ENCODE results near the gene VSIG8.
A peak's percentile ranks its signal among the peaks of the same experiment; 100 is the strongest.

DNA sequence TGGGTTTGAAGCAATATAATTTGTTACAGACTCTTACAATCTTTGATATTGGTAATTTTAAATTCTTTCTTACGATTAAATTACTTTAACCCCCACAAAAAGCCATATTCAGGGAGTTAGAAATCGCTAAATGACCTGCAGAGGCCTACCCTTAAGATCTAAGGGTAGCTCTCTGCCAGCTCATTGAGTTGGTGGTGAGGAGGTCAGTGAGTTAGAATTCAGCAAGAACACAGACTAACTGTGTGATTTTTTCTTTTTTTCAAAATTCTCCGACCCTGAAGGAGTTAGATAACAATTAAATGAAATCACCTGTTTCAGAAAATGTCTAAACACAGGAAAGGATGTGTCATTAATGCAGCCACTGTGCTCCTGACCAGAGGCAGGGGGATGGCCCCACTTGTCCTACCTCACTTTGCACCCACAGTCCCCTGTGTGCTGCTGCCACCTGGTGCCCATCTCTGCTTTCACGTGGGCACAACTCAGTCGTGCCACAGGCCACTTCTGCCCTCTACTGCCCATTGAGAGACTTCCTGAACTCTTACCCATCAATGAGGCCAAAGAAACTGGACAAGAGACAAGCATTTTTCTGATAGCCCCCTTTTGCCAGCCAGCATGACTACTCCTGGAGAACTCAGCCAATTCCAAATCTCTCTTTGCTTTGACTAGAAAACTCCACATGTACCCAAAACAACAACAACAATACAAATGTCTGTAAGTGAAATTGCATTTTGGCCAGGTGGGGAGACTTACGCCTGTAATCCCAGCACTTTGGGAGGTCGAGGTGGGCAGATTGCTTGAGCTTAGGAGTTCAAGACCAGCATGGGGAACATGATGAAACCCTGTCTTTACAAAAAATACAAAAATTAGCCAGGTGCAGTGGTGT lies 29.1 kb upstream of the VSIG8 start:
- TF ChIP-seq POLR2A (IDR thresholded peaks at IDR 0.05) = no peak
- peak; percentile 95 to 100 (median 98) for TF ChIP-seq CTCF (IDR thresholded peaks at IDR 0.05)
